Kidney (tissue), 14 donors: Measurements from ENCODE around the gene SGSM2. TPM values are rescaled to one million over a fixed set of nuclear protein-coding genes. Genes with fewer than 3 reads are reported as not detected.

Source experiments
- DNase-seq, 5 donors: peaks; one replicate each; pipeline ENCODE4 v3.0.0-alpha.2; 2013 to 2020
- FAIRE-seq: peaks from 2 replicates; lab custom pipeline; 2012; peaks lifted over from hg19 to GRCh38; lab: Jason Lieb, UNC
- H3K27ac ChIP-seq, 2 donors: one replicate each; pipeline ENCODE4 v1.7.0; 2013; ENCODE audit warnings: low read depth in 2 of 2, low read length in 2 of 2, inconsistent platforms in 1 of 2
- H3K27me3 ChIP-seq: one replicate; pipeline ENCODE4 v1.7.1; 2013; ENCODE audit warnings: low read length, inconsistent platforms; ENCODE audit not compliant: control insufficient read depth, insufficient read depth
- H3K36me3 ChIP-seq, 3 donors: one replicate each; pipeline versions ENCODE4 v1.7.0 to v1.7.1; 2013; ENCODE audit warnings: low read length in 3 of 3, control low read depth in 1 of 3, inconsistent platforms in 1 of 3; ENCODE audit not compliant: insufficient read depth in 3 of 3, control insufficient read depth in 2 of 3
- H3K4me1 ChIP-seq, 3 donors: one replicate each; pipeline versions ENCODE4 v1.7.0 to v1.7.1; 2013; ENCODE audit warnings: low read length in 3 of 3, inconsistent platforms in 1 of 3, low read depth in 1 of 3; ENCODE audit not compliant: control insufficient read depth in 2 of 3, insufficient read depth in 2 of 3
- H3K4me3 ChIP-seq, 3 donors: one replicate each; pipeline versions ENCODE4 v1.7.0 to v1.8.1; 2013; ENCODE audit warnings: low read length in 3 of 3, control low read depth in 1 of 3, inconsistent platforms in 1 of 3
- H3K9ac ChIP-seq, 3 donors: one replicate each; pipeline versions ENCODE4 v1.7.0 to v1.7.1; 2013; ENCODE audit warnings: low read length in 3 of 3, control low read depth in 1 of 3, inconsistent platforms in 1 of 3
- H3K9me3 ChIP-seq, 3 donors: one replicate each; pipeline versions ENCODE4 v1.7.0 to v1.7.1; 2013; ENCODE audit warnings: low read length in 3 of 3, control low read depth in 1 of 3, inconsistent platforms in 1 of 3; ENCODE audit not compliant: control insufficient read depth in 2 of 3, insufficient read depth in 1 of 3
- intact Hi-C: fragments of 100-400 bp; cut with DNase I; formaldehyde crosslinking; loops from one replicate; pipeline ENCODE4 v1.11.1; 2022
- polyA plus RNA-seq: library from polyadenylated mRNA; stranded (reverse); fragments of 350-450 nt; fragmentation: Illumina TruSeq; extraction: RNeasy Lipid Tissue Mini Kit (QIAGEN cat#74804); gene quantifications from one replicate; pipeline ENCODE4 v1.2.3, GENCODE V29; 2014; ENCODE audit warnings: low read depth, low replicate concordance; ENCODE audit not compliant: insufficient read depth
- total RNA-seq: library from RNA; stranded (reverse); fragmentation: NEBNext Ultra II Directional; extraction: Animal tissue kit (Norgen Biotek cat#: 25700); gene quantifications from one replicate; pipeline ENCODE4 v1.2.1, GENCODE V29; 2021
- TF ChIP-seq, protein P1 (sequence below): IDR thresholded peaks from 3 replicates; pipeline ENCODE4 v1.5.1; 2012; ENCODE audit warnings: mild to moderate bottlenecking, moderate library complexity, borderline replicate concordance; ENCODE audit not compliant: insufficient read depth; ENCODE audit errors: extremely low read depth
- donor health status: control.
- donor health status: control.
- donor health status: control.
- donor health status: control.
- donor health status: control.
- donor health status: DM: yes; HTN: yes; CAD: no.
- donor health status: Normal renal cell carcinoma (clear cell type).

SGSM2 gene
- total and polyA plus RNA-seq, 2 donors from 2014 or later: 33.7 to 58.0 TPM

- no peak for FAIRE-seq
- no peaks in the 10 kb centered on the region for H3K4me1 ChIP-seq
- no peak overlapping the region for H3K4me3 ChIP-seq
- no peak overlapping the region for H3K27ac ChIP-seq
- TF ChIP-seq, protein P1, sequence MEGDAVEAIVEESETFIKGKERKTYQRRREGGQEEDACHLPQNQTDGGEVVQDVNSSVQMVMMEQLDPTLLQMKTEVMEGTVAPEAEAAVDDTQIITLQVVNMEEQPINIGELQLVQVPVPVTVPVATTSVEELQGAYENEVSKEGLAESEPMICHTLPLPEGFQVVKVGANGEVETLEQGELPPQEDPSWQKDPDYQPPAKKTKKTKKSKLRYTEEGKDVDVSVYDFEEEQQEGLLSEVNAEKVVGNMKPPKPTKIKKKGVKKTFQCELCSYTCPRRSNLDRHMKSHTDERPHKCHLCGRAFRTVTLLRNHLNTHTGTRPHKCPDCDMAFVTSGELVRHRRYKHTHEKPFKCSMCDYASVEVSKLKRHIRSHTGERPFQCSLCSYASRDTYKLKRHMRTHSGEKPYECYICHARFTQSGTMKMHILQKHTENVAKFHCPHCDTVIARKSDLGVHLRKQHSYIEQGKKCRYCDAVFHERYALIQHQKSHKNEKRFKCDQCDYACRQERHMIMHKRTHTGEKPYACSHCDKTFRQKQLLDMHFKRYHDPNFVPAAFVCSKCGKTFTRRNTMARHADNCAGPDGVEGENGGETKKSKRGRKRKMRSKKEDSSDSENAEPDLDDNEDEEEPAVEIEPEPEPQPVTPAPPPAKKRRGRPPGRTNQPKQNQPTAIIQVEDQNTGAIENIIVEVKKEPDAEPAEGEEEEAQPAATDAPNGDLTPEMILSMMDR: no peak
- DNase-seq: no peak
- H3K36me3 ChIP-seq: peaks cover 0 to under 1% (median 0%) of the 10 kb centered on the region in 3 donors
- no peaks in the 10 kb centered on the region for H3K9me3 ChIP-seq
- H3K9ac ChIP-seq: no peak overlapping the region
- intact Hi-C loops: no loop called here
- no peaks in the 10 kb centered on the region for H3K27me3 ChIP-seq
These were observed 19.5 kb upstream of the SGSM2 start for GRCh38 chr17:2317796-2318195.

GRCh38 chr17:2319051-2319450 is 18.2 kb upstream of the SGSM2 start:
- FAIRE-seq: no peak
- H3K27ac ChIP-seq: no peak overlapping the region
- intact Hi-C loops: no loop called here

GRCh38 chr17:2321399-2321798 is 15.9 kb upstream of the SGSM2 start:
- no peak for DNase-seq
- no peaks in the 10 kb centered on the region for H3K9me3 ChIP-seq
- TF ChIP-seq, protein P1: no peak
- no peak overlapping the region for H3K4me3 ChIP-seq
- intact Hi-C loops: no loop called here
- H3K4me1 ChIP-seq: no peaks in the 10 kb centered on the region
- no peaks in the 10 kb centered on the region for H3K27me3 ChIP-seq
- H3K9ac ChIP-seq: no peak overlapping the region
- peaks cover 6 to 27% (median 26%) of the 10 kb centered on the region in 3 donors for H3K36me3 ChIP-seq
- no peak for FAIRE-seq
- no peak overlapping the region for H3K27ac ChIP-seq

More at GRCh38 chr17:2319051-2319450, 18.2 kb upstream of the SGSM2 start:
- no peak for DNase-seq
- H3K4me1 ChIP-seq: no peaks in the 10 kb centered on the region
- H3K9ac ChIP-seq: no peak overlapping the region
- TF ChIP-seq, protein P1: no peak
- no peaks in the 10 kb centered on the region for H3K27me3 ChIP-seq
- peaks cover 4 to 13% (median 11%) of the 10 kb centered on the region in 3 donors for H3K36me3 ChIP-seq
- H3K9me3 ChIP-seq: no peaks in the 10 kb centered on the region
- H3K4me3 ChIP-seq: no peak overlapping the region
